ENCODE results near the gene GRB10. TPM values are rescaled to one million over a fixed set of nuclear protein-coding genes. Genes with fewer than 3 reads are reported as not detected.
"Not testable (repeated sequence)": the region's sequence is repeated elsewhere in the genome, so short reads cannot be mapped to it uniquely, and the experiment has no call there.

The GRB10 gene
- total and polyA plus RNA-seq, 11 donors = 14.7 to 38.2 (median 28.0) TPM

GRCh38 chr7:50588937-50589336, 193.8 kb downstream of the GRB10 start:
- DNase-seq (no peak), ATAC-seq (peak in 1 of 4 donors; percentile 8)
- Histone ChIP-seq H3K36me3 (peaks cover 0 to 33% (median 22%) of the 10 kb centered on the region in 9 donors), H3K27ac (no peak overlapping the region), H3K4me3 (no peak overlapping the region), H3K4me1 (no peaks in the 10 kb centered on the region), H3K9me3 (peaks cover 0 to 7% (median 0%) of the 10 kb centered on the region in 12 donors), H3K27me3 (no peaks in the 10 kb centered on the region)
- 77 to 83% (median 79%) methylated on average over 8 of the region's 8 CpGs for WGBS, 4 donors
- intact Hi-C loops (cut with DNase I) = no loop called here
- TF ChIP-seq POLR2A (IDR thresholded peaks at IDR 0.05) (no peak), CTCF (IDR thresholded peaks at IDR 0.05) (peak in 1 of 12 donors; percentile 10)

DNA sequence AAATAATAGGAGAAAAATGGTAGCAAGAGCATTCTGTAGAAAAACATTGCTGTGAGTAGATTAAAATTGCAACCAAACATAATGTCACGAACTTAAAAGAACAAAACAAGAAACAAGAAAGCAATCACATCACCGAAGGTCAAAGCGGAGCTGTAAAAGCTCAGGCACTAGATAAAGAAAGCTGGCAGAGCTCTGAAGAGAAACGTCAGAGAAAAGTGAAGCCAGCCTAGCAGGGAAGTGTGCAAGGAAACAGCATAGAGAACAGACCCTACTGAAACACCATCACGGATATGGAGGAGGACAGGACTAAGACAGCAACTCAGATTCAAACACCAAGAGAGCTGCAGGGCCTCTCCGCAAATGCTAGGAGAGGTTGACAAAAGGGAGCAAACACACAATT, 195.0 kb downstream of the GRB10 start:
- 63 to 73% (median 69%) methylated on average over 6 of the region's 6 CpGs for WGBS, 4 donors
- intact Hi-C loops (cut with DNase I) = no loop called here
- TF ChIP-seq CTCF (IDR thresholded peaks at IDR 0.05) = no peak
- TF ChIP-seq POLR2A (IDR thresholded peaks at IDR 0.05) = no peak

DNA sequence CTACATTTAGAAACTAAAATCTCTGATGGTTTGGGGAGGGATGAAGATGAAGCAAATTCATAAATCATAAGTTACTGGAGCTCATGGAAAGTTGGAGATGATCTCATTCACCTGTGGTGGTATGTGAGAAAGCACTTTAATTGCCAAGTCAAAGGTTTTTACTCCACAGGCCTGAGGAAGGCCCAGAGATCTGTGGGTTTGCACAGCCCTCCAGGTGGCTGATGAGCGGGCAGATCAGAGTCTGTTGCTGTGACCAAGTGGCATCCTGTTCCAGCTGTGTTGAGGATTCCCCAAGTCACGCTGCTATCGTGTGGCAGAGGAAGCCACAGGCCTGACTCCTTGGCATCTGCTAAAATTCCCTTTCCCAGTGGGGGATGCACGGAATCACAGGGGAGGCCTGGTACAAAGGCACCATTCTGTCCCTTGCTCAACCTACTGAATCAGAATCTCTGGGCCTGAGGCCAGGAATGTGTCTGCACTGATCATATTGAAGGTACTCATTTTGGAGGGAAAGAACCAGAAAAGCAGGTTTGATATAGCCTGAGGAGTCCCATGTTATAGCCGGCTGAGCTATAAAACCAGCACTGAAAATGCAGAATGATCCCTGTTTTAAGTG, 197.8 kb downstream of the GRB10 start:
- Histone ChIP-seq H3K27ac (no peak overlapping the region), H3K9me3 (peaks cover 0 to 22% (median 7%) of the 10 kb centered on the region in 12 donors), H3K27me3 (no peaks in the 10 kb centered on the region), H3K4me1 (no peaks in the 10 kb centered on the region), H3K36me3 (no peaks in the 10 kb centered on the region), H3K4me3 (no peak overlapping the region)
- ATAC-seq = no peak
- 82 to 90% (median 88%) methylated on average over 4 to 5 of the region's 5 CpGs for WGBS, 4 donors
- intact Hi-C loops (cut with DNase I) = no loop called here
- DNase-seq = no peak
- TF ChIP-seq POLR2A (IDR thresholded peaks at IDR 0.05) (no peak), CTCF (IDR thresholded peaks at IDR 0.05) (no peak)

More for the DNA sequence above, 195.0 kb downstream of the GRB10 start:
- peaks cover 0 to 21% (median 10%) of the 10 kb centered on the region in 9 donors for H3K36me3 ChIP-seq
- ATAC-seq (peak in 2 of 4 donors; percentile 33 to 51), DNase-seq (no peak)
- H3K27ac ChIP-seq = no peak overlapping the region
- H3K27me3 ChIP-seq = no peaks in the 10 kb centered on the region
- H3K4me1 ChIP-seq = no peaks in the 10 kb centered on the region
- H3K9me3 ChIP-seq = peaks cover 0 to 19% (median 7%) of the 10 kb centered on the region in 12 donors
- no peak overlapping the region for H3K4me3 ChIP-seq

DNA sequence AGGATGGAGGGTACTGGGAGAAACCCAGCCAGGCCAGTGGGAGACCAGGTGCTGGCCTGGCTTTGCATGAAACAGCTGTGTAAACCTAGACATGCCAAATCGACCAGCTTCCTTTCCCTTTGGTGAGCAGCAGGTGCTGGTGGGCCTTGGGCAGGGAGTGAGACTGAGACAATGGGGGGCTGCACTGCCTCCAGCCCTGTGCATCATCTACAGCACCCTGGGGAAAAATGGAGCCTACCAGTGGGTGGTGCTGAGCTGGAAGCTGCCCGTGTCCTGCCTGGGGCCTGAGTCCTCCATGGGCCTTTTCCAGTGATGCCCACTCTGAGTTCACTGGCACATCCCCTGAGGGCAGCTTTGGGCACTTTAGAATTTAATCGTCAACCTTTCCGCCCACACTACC, 198.3 kb downstream of the GRB10 start:
- TF ChIP-seq CTCF (IDR thresholded peaks at IDR 0.05) (no peak), POLR2A (IDR thresholded peaks at IDR 0.05) (no peak)
- no peak overlapping the region for H3K4me3 ChIP-seq
- 78 to 88% (median 87%) methylated on average over 4 of the region's 4 CpGs for WGBS, 4 donors
- no peaks in the 10 kb centered on the region for H3K4me1 ChIP-seq
- H3K27me3 ChIP-seq = no peaks in the 10 kb centered on the region
- no peak for DNase-seq
- no peaks in the 10 kb centered on the region for H3K36me3 ChIP-seq
- H3K9me3 ChIP-seq = peaks cover 0 to 22% (median 7%) of the 10 kb centered on the region in 12 donors
- intact Hi-C loops (cut with DNase I) = no loop called here
- H3K27ac ChIP-seq = no peak overlapping the region
- no peak for ATAC-seq

GRCh38 chr7:50583295-50583694, 199.4 kb downstream of the GRB10 start:
- intact Hi-C loops (cut with DNase I); H3K27me3 ChIP-seq; H3K4me3 ChIP-seq; H3K36me3 ChIP-seq; H3K27ac ChIP-seq; H3K4me1 ChIP-seq; DNase-seq; ATAC-seq: not testable (repeated sequence)
- WGBS, 4 donors = 89 to 98% (median 96%) methylated on average over 4 of the region's 4 CpGs
- peaks cover 0 to 22% (median 7%) of the 10 kb centered on the region in 12 donors for H3K9me3 ChIP-seq

DNA sequence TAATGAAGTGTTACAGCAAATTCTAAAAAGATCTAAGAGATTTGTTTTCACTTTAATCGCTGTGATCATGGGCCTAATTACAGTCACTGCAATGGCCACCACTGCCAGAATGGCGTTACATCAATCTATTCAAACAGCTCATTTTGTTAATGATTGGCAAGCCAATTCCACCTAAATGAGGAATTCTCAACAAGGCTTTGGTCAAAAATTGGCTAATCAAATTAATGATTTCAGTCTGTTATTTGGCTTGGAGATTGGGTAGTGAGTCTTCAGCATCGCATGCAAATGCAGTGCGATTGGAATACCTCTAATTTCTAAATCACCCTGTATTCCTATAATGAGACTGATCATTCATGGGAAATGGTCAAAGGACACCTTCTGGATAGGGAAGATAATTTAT, 200.4 kb downstream of the GRB10 start:
- H3K9me3 ChIP-seq = peaks cover 0 to 22% (median 7%) of the 10 kb centered on the region in 12 donors
- H3K36me3 ChIP-seq; H3K27me3 ChIP-seq; ATAC-seq; intact Hi-C loops (cut with DNase I); DNase-seq; H3K4me3 ChIP-seq; H3K27ac ChIP-seq; H3K4me1 ChIP-seq: not testable (repeated sequence)
- 95 to 99% (median 97%) methylated on average over 4 of the region's 4 CpGs for WGBS, 4 donors

GRCh38 chr7:50580666-50581065, 202.0 kb downstream of the GRB10 start:
- H3K4me3 ChIP-seq; H3K4me1 ChIP-seq; H3K27me3 ChIP-seq; intact Hi-C loops (cut with DNase I); H3K27ac ChIP-seq; H3K36me3 ChIP-seq; ATAC-seq; DNase-seq: not testable (repeated sequence)
- 78 to 98% (median 88%) methylated on average over 2 of the region's 2 CpGs for WGBS, 4 donors
- H3K9me3 ChIP-seq = peaks cover 0 to 22% (median 7%) of the 10 kb centered on the region in 12 donors
